ENCODE results near the gene PGM5. TPM values are rescaled to one million over a fixed set of nuclear protein-coding genes. Genes with fewer than 3 reads are reported as not detected.
"Not testable (repeated sequence)": the region's sequence is repeated elsewhere in the genome, so short reads cannot be mapped to it uniquely, and the experiment has no call there.

The PGM5 gene
- total and polyA plus RNA-seq, 2 of the 8 experiments (the other 6 are each of a cell fraction or from before 2014, with no cell fraction given) = not detected

GRCh38 chr9:68330531-68331173, 25.8 kb upstream of the PGM5 start:
- H3K27me3 ChIP-seq (replicated peaks in 1 of 4; ENCODE audit: control insufficient read depth in 3 of 4, extremely low read depth in 1 of 4, insufficient read depth in 3 of 4, low read length in 3 of 4); H2BK20ac ChIP-seq (ENCODE audit: low read length); H2AK5ac ChIP-seq (ENCODE audit: low read depth, low read length); H3K9me3 ChIP-seq (ENCODE audit: insufficient read depth in 2 of 2, low read depth in 1 of 2, low read length in 1 of 2); H3K23ac ChIP-seq (ENCODE audit: insufficient read length); FAIRE-seq; DNase-seq (ENCODE audit: low read depth in 1 of 2, low spot score in 2 of 2); H3K4me1 ChIP-seq (replicated peaks in 1 of 4; ENCODE audit: control insufficient read depth in 3 of 4, insufficient read depth in 4 of 4, low read length in 3 of 4); H2BK15ac ChIP-seq (ENCODE audit: low read length); H4K8ac ChIP-seq (ENCODE audit: extremely low read depth, insufficient read depth, low read length); H3K79me2 ChIP-seq (ENCODE audit: control insufficient read depth in 1 of 2, insufficient read depth in 2 of 2, low read length in 2 of 2); H2BK5ac ChIP-seq (ENCODE audit: low read depth, low read length); H3K9ac ChIP-seq (replicated peaks in 1 of 4; ENCODE audit: extremely low read depth in 1 of 4, low read depth in 3 of 4, low read length in 3 of 4); H4K20me1 ChIP-seq (replicated peaks in 1 of 2; ENCODE audit: control insufficient read depth in 1 of 2, insufficient read depth in 2 of 2, low read length in 2 of 2); H2BK12ac ChIP-seq (ENCODE audit: low read depth, low read length); CTCF ChIA-PET (ENCODE audit: partially characterized antibody); H3K18ac ChIP-seq (ENCODE audit: extremely low read depth, low read length); H3K4me3 ChIP-seq (ENCODE audit: extremely low read depth in 1 of 4, insufficient read depth in 2 of 4, low read depth in 3 of 4, low read length in 4 of 4); H4K5ac ChIP-seq (ENCODE audit: insufficient read length, low read depth, low read length); H2BK120ac ChIP-seq (replicated peaks; ENCODE audit: low read depth, low read length); H4K91ac ChIP-seq (replicated peaks; ENCODE audit: insufficient read length, low read length); H2AFZ ChIP-seq (ENCODE audit: low read length); H3K4ac ChIP-seq (replicated peaks; ENCODE audit: insufficient read length, low read depth, low read length); H3K4me2 ChIP-seq (ENCODE audit: insufficient read depth in 1 of 2, low read depth in 2 of 2, low read length in 2 of 2); H3K27ac ChIP-seq (ENCODE audit: low read depth, low read length); H3K36me3 ChIP-seq (ENCODE audit: control insufficient read depth in 2 of 4, insufficient read depth in 4 of 4, low read length in 3 of 4); H3K14ac ChIP-seq (ENCODE audit: insufficient read length); POLR2A ChIA-PET (ENCODE audit: partially characterized antibody); H3K79me1 ChIP-seq (ENCODE audit: low read depth, low read length); H3K23me2 ChIP-seq (ENCODE audit: low read depth, low read length); H3K56ac ChIP-seq (replicated peaks; ENCODE audit: insufficient read length, low read depth, low read length): not testable (repeated sequence)
- 97% methylated on average over 2 of the region's 11 CpGs; no CpG with 5 or more reads in 1 of the 2 experiments for WGBS, 2 experiments (ENCODE audit: extremely low coverage in 1 of 2, insufficient coverage in 1 of 2, insufficient read length in 1 of 2, insufficient replicate concordance in 2 of 2, low coverage in 1 of 2, low lambda C conversion rate in 2 of 2, missing lambda C conversion rate in 1 of 2)

- FAIRE-seq; H3K9me3 ChIP-seq (ENCODE audit: insufficient read depth in 2 of 2, low read depth in 1 of 2, low read length in 1 of 2); H3K4me2 ChIP-seq (ENCODE audit: insufficient read depth in 1 of 2, low read depth in 2 of 2, low read length in 2 of 2); CTCF ChIA-PET (ENCODE audit: partially characterized antibody); H3K23me2 ChIP-seq (ENCODE audit: low read depth, low read length); H3K9ac ChIP-seq (replicated peaks in 1 of 4; ENCODE audit: extremely low read depth in 1 of 4, low read depth in 3 of 4, low read length in 3 of 4); H3K23ac ChIP-seq (ENCODE audit: insufficient read length); H4K20me1 ChIP-seq (replicated peaks in 1 of 2; ENCODE audit: control insufficient read depth in 1 of 2, insufficient read depth in 2 of 2, low read length in 2 of 2); DNase-seq (ENCODE audit: low read depth in 1 of 2, low spot score in 2 of 2); H3K14ac ChIP-seq (ENCODE audit: insufficient read length); H3K4me3 ChIP-seq (ENCODE audit: extremely low read depth in 1 of 4, insufficient read depth in 2 of 4, low read depth in 3 of 4, low read length in 4 of 4); H3K79me1 ChIP-seq (ENCODE audit: low read depth, low read length); H2BK15ac ChIP-seq (ENCODE audit: low read length); H3K18ac ChIP-seq (ENCODE audit: extremely low read depth, low read length); H2BK5ac ChIP-seq (ENCODE audit: low read depth, low read length); H3K27me3 ChIP-seq (replicated peaks in 1 of 4; ENCODE audit: control insufficient read depth in 3 of 4, extremely low read depth in 1 of 4, insufficient read depth in 3 of 4, low read length in 3 of 4); H2BK20ac ChIP-seq (ENCODE audit: low read length); H2BK120ac ChIP-seq (replicated peaks; ENCODE audit: low read depth, low read length); H3K56ac ChIP-seq (replicated peaks; ENCODE audit: insufficient read length, low read depth, low read length); H3K36me3 ChIP-seq (ENCODE audit: control insufficient read depth in 2 of 4, insufficient read depth in 4 of 4, low read length in 3 of 4); H2BK12ac ChIP-seq (ENCODE audit: low read depth, low read length); H4K91ac ChIP-seq (replicated peaks; ENCODE audit: insufficient read length, low read length); H2AFZ ChIP-seq (ENCODE audit: low read length); POLR2A ChIA-PET (ENCODE audit: partially characterized antibody); H3K4me1 ChIP-seq (replicated peaks in 1 of 4; ENCODE audit: control insufficient read depth in 3 of 4, insufficient read depth in 4 of 4, low read length in 3 of 4); H4K8ac ChIP-seq (ENCODE audit: extremely low read depth, insufficient read depth, low read length); H2AK5ac ChIP-seq (ENCODE audit: low read depth, low read length); H4K5ac ChIP-seq (ENCODE audit: insufficient read length, low read depth, low read length); H3K27ac ChIP-seq (ENCODE audit: low read depth, low read length); H3K4ac ChIP-seq (replicated peaks; ENCODE audit: insufficient read length, low read depth, low read length); H3K79me2 ChIP-seq (ENCODE audit: control insufficient read depth in 1 of 2, insufficient read depth in 2 of 2, low read length in 2 of 2): not testable (repeated sequence)
- 80% methylated on average over 1 of the region's 1 CpG; no CpG with 5 or more reads in 1 of the 2 experiments for whole genome bisulfite sequencing, 2 experiments (ENCODE audit: extremely low coverage in 1 of 2, insufficient coverage in 1 of 2, insufficient read length in 1 of 2, insufficient replicate concordance in 2 of 2, low coverage in 1 of 2, low lambda C conversion rate in 2 of 2, missing lambda C conversion rate in 1 of 2)
Observed at GRCh38 chr9:68332122-68332521, 24.3 kb upstream of the PGM5 start.
